Fibroblast of villous mesenchyme (primary cell): ENCODE measurements around the gene STAC. TPM values are rescaled to one million over a fixed set of nuclear protein-coding genes. Genes with fewer than 3 reads are reported as not detected.
"Not testable (repeated sequence)": the region's sequence is repeated elsewhere in the genome, so short reads cannot be mapped to it uniquely, and the experiment has no call there.

Experiments
- DNase-seq: peaks from one replicate; pipeline ENCODE4 v3.0.0-alpha.2; 2010; ENCODE audit warnings: low read depth
- H3K4me3 ChIP-seq: 2 replicates; pipeline ENCODE4 v1.5.1; 2011; ENCODE audit warnings: low read depth, mild to moderate bottlenecking, low read length
- CTCF ChIP-seq: IDR thresholded peaks from 2 replicates; pipeline ENCODE4 v1.5.1; 2012; ENCODE audit warnings: low read depth, mild to moderate bottlenecking, low read length; ENCODE audit not compliant: insufficient read depth
- total RNA-seq: library from RNA; depleted of rRNA; stranded (reverse); fragments of >200 nt; gene quantifications from 2 replicates; pipeline ENCODE4 v1.2.3, GENCODE V29; 2012

The STAC gene
- total RNA-seq, 1 donor, result 0.43 TPM

GRCh38 chr3:36561601-36562000 lies 181.3 kb downstream of the STAC start:
- DNase-seq, result no peak
- H3K4me3 ChIP-seq, result no peak overlapping the region
- TF ChIP-seq CTCF, result no peak

- no peak for TF ChIP-seq CTCF
- no peak for DNase-seq
- H3K4me3 ChIP-seq, result no peak overlapping the region
These were observed 182.6 kb downstream of the STAC start for GRCh38 chr3:36562945-36563344.

- no peak for DNase-seq
- H3K4me3 ChIP-seq, result no peak overlapping the region
- no peak for TF ChIP-seq CTCF
These were observed 194.9 kb downstream of the STAC start for GRCh38 chr3:36575241-36575640.

- DNase-seq, result not testable (repeated sequence)
These were observed 198.1 kb downstream of the STAC start for GRCh38 chr3:36578418-36578817.

GRCh38 chr3:36579746-36580145 lies 199.4 kb downstream of the STAC start:
- H3K4me3 ChIP-seq, result no peak overlapping the region
- DNase-seq, result no peak
- no peak for TF ChIP-seq CTCF

More at GRCh38 chr3:36578418-36578817, 198.1 kb downstream of the STAC start:
- not testable (repeated sequence) for H3K4me3 ChIP-seq

- H3K4me3 ChIP-seq, result no peak overlapping the region
- no peak for DNase-seq
- TF ChIP-seq CTCF, result no peak
These were observed 200.4 kb downstream of the STAC start for GRCh38 chr3:36580716-36581115.

- DNase-seq, result peak; percentile 26
- H3K4me3 ChIP-seq, result no peak overlapping the region
- peak; percentile 33 for TF ChIP-seq CTCF
These were observed 211.7 kb downstream of the STAC start for GRCh38 chr3:36591959-36592358.
